GM12892 (cell line): ENCODE results near the gene KPRP. TPM values are rescaled to one million over a fixed set of nuclear protein-coding genes. Genes with fewer than 3 reads are reported as not detected.

Source experiments
- DNase-seq: peaks from one replicate; pipeline ENCODE4 v3.0.0; 2011; ENCODE audit not compliant: insufficient read length
- FAIRE-seq: peaks from 2 replicates; lab custom pipeline; 2011; peaks lifted over from hg19 to GRCh38; lab: Jason Lieb, UNC
- POLR2A ChIP-seq: IDR thresholded peaks from 2 replicates; pipeline ENCODE4 v1.6.1; 2011; ENCODE audit warnings: low read depth, low read length, control low read depth
- POLR2AphosphoS5 ChIP-seq: IDR thresholded peaks from 2 replicates; pipeline ENCODE4 v1.6.1; 2011; ENCODE audit warnings: low read depth, low read length, control low read depth
- TAF1 ChIP-seq: IDR thresholded peaks from 2 replicates; pipeline ENCODE4 v1.6.1; 2011; ENCODE audit warnings: low read depth, mild to moderate bottlenecking, control low read depth, low read length, borderline replicate concordance
- polyA plus RNA-seq: library from polyadenylated mRNA; unstranded; fragments of >200 nt; gene quantifications from one replicate; pipeline ENCODE4 v1.2.1, GENCODE V29; 2012; ENCODE audit warnings: missing spikeins, inconsistent platforms; ENCODE audit not compliant: missing spikeins

KPRP gene
- polyA plus RNA-seq = not detected

GRCh38 chr1:152757747-152758146, at the start of gene KPRP:
Gene KPRP (plus strand): TSS chr1:152758025. CDS start chr1:152759589, 1,564 bp downstream.
- FAIRE-seq = no peak
- no peak for DNase-seq
- TF ChIP-seq POLR2AphosphoS5 = no peak
- TF ChIP-seq POLR2A = no peak

- FAIRE-seq (no peak), DNase-seq (no peak)
- TF ChIP-seq TAF1 = no peak
- TF ChIP-seq POLR2AphosphoS5 = no peak
- no peak for TF ChIP-seq POLR2A
These were observed 39.6 kb upstream of the KPRP start for GRCh38 chr1:152718238-152718637.

- DNase-seq (no peak), FAIRE-seq (no peak)
- TF ChIP-seq POLR2A (no peak), TAF1 (no peak), POLR2AphosphoS5 (no peak)
These were observed 32.6 kb upstream of the KPRP start for GRCh38 chr1:152725261-152725660.

- TF ChIP-seq POLR2A (no peak), TAF1 (no peak)
- DNase-seq (no peak), FAIRE-seq (no peak)
These were observed 28.8 kb upstream of the KPRP start for GRCh38 chr1:152728986-152729385.

GRCh38 chr1:152735648-152736047, 22.2 kb upstream of the KPRP start:
- DNase-seq (no peak), FAIRE-seq (no peak)
- TF ChIP-seq POLR2AphosphoS5 (no peak), POLR2A (no peak), TAF1 (no peak)

- TF ChIP-seq POLR2A (no peak), POLR2AphosphoS5 (no peak), TAF1 (no peak)
- FAIRE-seq = no peak
- DNase-seq = no peak
These were observed 19.8 kb upstream of the KPRP start for GRCh38 chr1:152737997-152738396.

GRCh38 chr1:152739841-152740240, 18.0 kb upstream of the KPRP start:
- DNase-seq = no peak
- TF ChIP-seq POLR2AphosphoS5 (no peak), TAF1 (no peak), POLR2A (no peak)

GRCh38 chr1:152741656-152742055, 16.2 kb upstream of the KPRP start:
- no peak for TF ChIP-seq POLR2AphosphoS5
- TF ChIP-seq TAF1 = no peak
- no peak for TF ChIP-seq POLR2A
- FAIRE-seq (no peak), DNase-seq (no peak)

More at GRCh38 chr1:152739841-152740240, 18.0 kb upstream of the KPRP start:
- no peak for FAIRE-seq

- TF ChIP-seq TAF1 (no peak), POLR2AphosphoS5 (no peak), POLR2A (no peak)
- no peak for DNase-seq
- FAIRE-seq = no peak
These were observed 14.3 kb upstream of the KPRP start for GRCh38 chr1:152743371-152744145.

- TF ChIP-seq TAF1 (no peak), POLR2AphosphoS5 (no peak), POLR2A (no peak)
- FAIRE-seq (no peak), DNase-seq (no peak)
These were observed 12.5 kb upstream of the KPRP start for GRCh38 chr1:152745289-152745704.

GRCh38 chr1:152745765-152746444, 11.9 kb upstream of the KPRP start:
- no peak for DNase-seq
- no peak for FAIRE-seq
- TF ChIP-seq POLR2AphosphoS5 = no peak
- no peak for TF ChIP-seq POLR2A
- TF ChIP-seq TAF1 = no peak
